ENCODE results near the gene SLC16A9. TPM values are rescaled to one million over a fixed set of nuclear protein-coding genes. Genes with fewer than 3 reads are reported as not detected.

SLC16A9 gene
- 10.3 and 12.8 TPM in 2 replicates for total RNA-seq

GRCh38 chr10:59709395-59710125 lies at the start of gene SLC16A9:
SLC16A9 (minus strand) TSS chr10:59709850; CDS start chr10:59684291, 25,559 bp downstream.

DNA sequence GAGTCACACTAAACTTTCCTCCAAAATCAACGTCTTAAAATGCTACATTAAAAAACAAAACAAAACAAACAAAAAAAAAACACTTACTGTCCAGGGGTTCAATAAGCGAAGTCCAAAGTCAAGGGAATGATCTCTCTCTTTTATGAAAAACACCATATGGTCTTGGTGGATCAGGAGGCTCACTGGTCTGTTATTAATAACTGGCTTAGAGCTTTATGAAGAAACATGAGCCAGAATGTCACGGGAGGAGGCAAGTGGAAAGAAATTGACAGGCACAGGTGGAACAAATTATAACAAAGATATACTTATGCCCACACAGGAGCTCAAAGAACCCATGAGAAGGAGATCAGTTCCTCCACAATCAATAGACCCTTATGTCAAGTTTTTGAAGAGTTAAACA lies 43.6 kb upstream of the SLC16A9 start, which contains the start of gene MRLN:
Gene MRLN, minus strand, starts transcription at position 189 of the 400 bp plus-strand sequence.

Other genes with a start within 250 kb of the SLC16A9 start
- gene MRLN, start 43.6 kb upstream of the SLC16A9 start, total RNA-seq = not detected in 2 replicates
- gene CCDC6, start 196.7 kb upstream of the SLC16A9 start, total RNA-seq = 21.6 and 31.0 TPM in 2 replicates

All from airway epithelial cell (primary cell).